Astrocyte (in vitro differentiated cells and primary cell): ENCODE results near the gene ITPRID1. TPM values are rescaled to one million over a fixed set of nuclear protein-coding genes. Genes with fewer than 3 reads are reported as not detected.

Experiments used
- DNase-seq: peaks from one replicate; pipeline ENCODE4 v3.0.0-alpha.2; 2010; ENCODE audit warnings: low read depth
- FAIRE-seq: peaks from 2 replicates; lab custom pipeline; 2011; peaks lifted over from hg19 to GRCh38; lab: Jason Lieb, UNC
- H2AFZ ChIP-seq: 2 replicates; pipeline ENCODE4 v1.6.0; 2012; ENCODE audit warnings: low read depth, low read length, inconsistent platforms
- H3K27ac ChIP-seq: 2 replicates; pipeline ENCODE4 v1.5.1; 2011; ENCODE audit warnings: low read depth, low read length, inconsistent platforms
- H3K27me3 ChIP-seq: 2 replicates; pipeline ENCODE4 v1.6.0; 2011; ENCODE audit warnings: low read length, inconsistent platforms; ENCODE audit not compliant: insufficient read depth
- H3K36me3 ChIP-seq: 2 replicates; pipeline ENCODE4 v1.5.1; 2011; ENCODE audit warnings: low read length, inconsistent platforms; ENCODE audit not compliant: insufficient read depth
- H3K4me1 ChIP-seq: 2 replicates; pipeline ENCODE4 v1.5.1; 2011; ENCODE audit warnings: low read length, inconsistent platforms; ENCODE audit not compliant: insufficient read depth
- H3K4me2 ChIP-seq: 2 replicates; pipeline ENCODE4 v1.6.0; 2012; ENCODE audit warnings: low read length, inconsistent platforms
- H3K4me3 ChIP-seq: 2 replicates; pipeline ENCODE4 v1.5.1; 2011; ENCODE audit warnings: low read depth, mild to moderate bottlenecking, low read length, inconsistent platforms; ENCODE audit not compliant: insufficient read depth
- H3K79me2 ChIP-seq: 2 replicates; pipeline ENCODE4 v1.6.0; 2012; ENCODE audit warnings: mild to moderate bottlenecking, low read length, inconsistent platforms; ENCODE audit not compliant: insufficient read depth
- H3K9ac ChIP-seq: 2 replicates; pipeline ENCODE4 v1.6.0; 2012; ENCODE audit warnings: mild to moderate bottlenecking, low read length, inconsistent platforms
- H3K9me3 ChIP-seq: 2 replicates; pipeline ENCODE4 v1.5.1; 2012; ENCODE audit warnings: low read depth, mild to moderate bottlenecking, low read length, inconsistent platforms; ENCODE audit not compliant: insufficient read depth
- H4K20me1 ChIP-seq: 2 replicates; pipeline ENCODE4 v1.6.0; 2012; ENCODE audit warnings: low read length, inconsistent platforms; ENCODE audit not compliant: insufficient read depth
- H3K27ac Mint-ChIP-seq: one replicate; pipeline ENCODE4 v1.8.0; 2021; ENCODE audit warnings: mild to moderate bottlenecking, mixed read lengths; ENCODE audit not compliant: unreplicated experiment
- H3K27me3 Mint-ChIP-seq: one replicate; pipeline ENCODE4 v1.8.0; 2021; ENCODE audit warnings: low read depth, mixed read lengths; ENCODE audit not compliant: unreplicated experiment
- H3K36me3 Mint-ChIP-seq: one replicate; pipeline ENCODE4 v1.8.0; 2021; ENCODE audit warnings: low read depth, mixed read lengths; ENCODE audit not compliant: unreplicated experiment
- H3K4me1 Mint-ChIP-seq: one replicate; pipeline ENCODE4 v1.8.0; 2021; ENCODE audit warnings: low read depth, mixed read lengths; ENCODE audit not compliant: unreplicated experiment
- H3K4me3 Mint-ChIP-seq: one replicate; pipeline ENCODE4 v1.8.0; 2021; ENCODE audit warnings: mild to moderate bottlenecking, moderate library complexity, mixed read lengths; ENCODE audit not compliant: unreplicated experiment
- H3K9me3 Mint-ChIP-seq: one replicate; pipeline ENCODE4 v1.8.0; 2021; ENCODE audit warnings: mild to moderate bottlenecking, mixed read lengths; ENCODE audit not compliant: unreplicated experiment
- CTCF ChIP-seq: IDR thresholded peaks from 2 replicates; pipeline ENCODE4 v1.5.1; 2011; ENCODE audit warnings: low read depth, mild to moderate bottlenecking, inconsistent platforms, low read length, moderate library complexity; ENCODE audit not compliant: insufficient read depth
- EZH2 ChIP-seq: IDR thresholded peaks from 2 replicates; pipeline ENCODE4 v1.6.1; 2012; ENCODE audit warnings: mild to moderate bottlenecking, low read length, inconsistent platforms; ENCODE audit not compliant: insufficient read depth
- total RNA-seq: library from RNA; stranded (reverse); gene quantifications from 2 replicates; pipeline ENCODE4 v1.2.1, GENCODE V29; 2021

Gene ITPRID1
- total RNA-seq, 1 donor from 2014 or later = not detected

GRCh38 chr7:31512166-31512565 lies 1.7 kb upstream of the ITPRID1 start:
- Histone ChIP-seq H3K9me3 (no peaks in the 10 kb centered on the region), H3K9ac (no peak overlapping the region), H3K79me2 (no peaks in the 10 kb centered on the region), H3K27ac (no peak overlapping the region), H3K4me1 (no peaks in the 10 kb centered on the region), H3K36me3 (no peaks in the 10 kb centered on the region), H3K27me3 (no peaks in the 10 kb centered on the region), H3K4me3 (no peak overlapping the region), H4K20me1 (no peaks in the 10 kb centered on the region), H2AFZ (no peak overlapping the region), H3K4me2 (no peak overlapping the region)
- Mint-ChIP-seq H3K4me1 (no peaks in the 10 kb centered on the region), H3K4me3 (no peak overlapping the region), H3K9me3 (peaks cover 1% of the 10 kb centered on the region), H3K27me3 (no peaks in the 10 kb centered on the region), H3K36me3 (no peaks in the 10 kb centered on the region), H3K27ac (no peak overlapping the region)
- no peak for DNase-seq
- no peak for FAIRE-seq
- no peak for TF ChIP-seq CTCF
- no peak for TF ChIP-seq EZH2

GRCh38 chr7:31516680-31517502 lies 3.0 kb downstream of the ITPRID1 start:
- no peak overlapping the region for H3K4me3 ChIP-seq
- H3K36me3 Mint-ChIP-seq = no peaks in the 10 kb centered on the region

More at GRCh38 chr7:31516680-31517502, 3.0 kb downstream of the ITPRID1 start:
- H3K27me3 Mint-ChIP-seq = no peaks in the 10 kb centered on the region
- DNase-seq (no peak), FAIRE-seq (no peak)
- TF ChIP-seq EZH2 (no peak), CTCF (no peak)
- no peak overlapping the region for H3K4me3 Mint-ChIP-seq
- no peaks in the 10 kb centered on the region for H3K4me1 Mint-ChIP-seq
- Histone ChIP-seq H3K9me3 (no peaks in the 10 kb centered on the region), H3K27ac (no peak overlapping the region), H3K27me3 (no peaks in the 10 kb centered on the region), H2AFZ (no peak overlapping the region), H3K9ac (no peak overlapping the region), H4K20me1 (no peaks in the 10 kb centered on the region), H3K4me2 (no peak overlapping the region), H3K79me2 (no peaks in the 10 kb centered on the region), H3K4me1 (no peaks in the 10 kb centered on the region), H3K36me3 (no peaks in the 10 kb centered on the region)
- no peak overlapping the region for H3K27ac Mint-ChIP-seq
- peaks cover 2% of the 10 kb centered on the region for H3K9me3 Mint-ChIP-seq
